ENCODE measurements around the gene PTPN4. TPM values are rescaled to one million over a fixed set of nuclear protein-coding genes. Genes with fewer than 3 reads are reported as not detected.

The PTPN4 gene
- polyA plus RNA-seq, 3 donors, result 5.5 to 6.7 (median 5.7) TPM

- Histone ChIP-seq H3K27ac (ENCODE audit: low read depth in 1 of 2, low read length in 2 of 2) (no peak overlapping the region), H4K20me1 (ENCODE audit: insufficient read depth, low read length) (no peaks in the 10 kb centered on the region), H3K4me2 (replicated peaks; ENCODE audit: extremely low read depth, low read length, poor library complexity, severe bottlenecking) (no peak overlapping the region), H3K4me3 (replicated peaks in 1 of 3; ENCODE audit: low read depth in 2 of 3, low read length in 3 of 3) (no peak overlapping the region), H3K9me3 (replicated peaks in 1 of 2; ENCODE audit: control insufficient read depth in 1 of 2, insufficient read depth in 1 of 2, low read length in 2 of 2) (no peaks in the 10 kb centered on the region), H3K4me1 (ENCODE audit: control insufficient read depth in 1 of 2, insufficient read depth in 2 of 2, low read length in 2 of 2) (peaks cover 0 to 5% of the 10 kb centered on the region in 2 donors), H3K79me2 (ENCODE audit: insufficient read depth, low read length) (no peaks in the 10 kb centered on the region), H3K27me3 (ENCODE audit: control insufficient read depth in 2 of 2, insufficient read depth in 2 of 2, low read length in 2 of 2) (no peaks in the 10 kb centered on the region), H2AFZ (ENCODE audit: insufficient read depth, low read depth, low read length, poor library complexity, severe bottlenecking) (no peak overlapping the region), H3K36me3 (replicated peaks in 1 of 2; ENCODE audit: control insufficient read depth in 1 of 2, insufficient read depth in 2 of 2, low read length in 2 of 2) (no peaks in the 10 kb centered on the region), H3K9ac (ENCODE audit: insufficient read depth, low read length, poor library complexity, severe bottlenecking) (no peak overlapping the region)
- intact Hi-C loops (cut with micrococcal nuclease), result no loop called here
- DNase-seq, result no peak
- TF ChIP-seq, protein P1, sequence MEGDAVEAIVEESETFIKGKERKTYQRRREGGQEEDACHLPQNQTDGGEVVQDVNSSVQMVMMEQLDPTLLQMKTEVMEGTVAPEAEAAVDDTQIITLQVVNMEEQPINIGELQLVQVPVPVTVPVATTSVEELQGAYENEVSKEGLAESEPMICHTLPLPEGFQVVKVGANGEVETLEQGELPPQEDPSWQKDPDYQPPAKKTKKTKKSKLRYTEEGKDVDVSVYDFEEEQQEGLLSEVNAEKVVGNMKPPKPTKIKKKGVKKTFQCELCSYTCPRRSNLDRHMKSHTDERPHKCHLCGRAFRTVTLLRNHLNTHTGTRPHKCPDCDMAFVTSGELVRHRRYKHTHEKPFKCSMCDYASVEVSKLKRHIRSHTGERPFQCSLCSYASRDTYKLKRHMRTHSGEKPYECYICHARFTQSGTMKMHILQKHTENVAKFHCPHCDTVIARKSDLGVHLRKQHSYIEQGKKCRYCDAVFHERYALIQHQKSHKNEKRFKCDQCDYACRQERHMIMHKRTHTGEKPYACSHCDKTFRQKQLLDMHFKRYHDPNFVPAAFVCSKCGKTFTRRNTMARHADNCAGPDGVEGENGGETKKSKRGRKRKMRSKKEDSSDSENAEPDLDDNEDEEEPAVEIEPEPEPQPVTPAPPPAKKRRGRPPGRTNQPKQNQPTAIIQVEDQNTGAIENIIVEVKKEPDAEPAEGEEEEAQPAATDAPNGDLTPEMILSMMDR (IDR thresholded peaks at IDR 0.05), result no peak
- peaks cover 9% of the 10 kb centered on the region for H3K4me1 Mint-ChIP-seq
- WGBS (ENCODE audit: insufficient coverage), result no CpG with 5 or more reads among the region's 1 CpG
- H3K36me3 Mint-ChIP-seq, result peaks cover 0 to 2% of the 10 kb centered on the region in 2 donors
- H3K4me3 Mint-ChIP-seq, result no peak overlapping the region
- H3K27ac Mint-ChIP-seq, result no peak overlapping the region
- H3K27me3 Mint-ChIP-seq (ENCODE audit: low read depth in 3 of 3), result peaks cover 5 to 8% (median 6%) of the 10 kb centered on the region in 3 donors
- H3K9me3 Mint-ChIP-seq, result peaks cover 0 to 5% (median 0%) of the 10 kb centered on the region in 7 donors
These were observed 32.2 kb upstream of the PTPN4 start for GRCh38 chr2:119727493-119727892.

DNA sequence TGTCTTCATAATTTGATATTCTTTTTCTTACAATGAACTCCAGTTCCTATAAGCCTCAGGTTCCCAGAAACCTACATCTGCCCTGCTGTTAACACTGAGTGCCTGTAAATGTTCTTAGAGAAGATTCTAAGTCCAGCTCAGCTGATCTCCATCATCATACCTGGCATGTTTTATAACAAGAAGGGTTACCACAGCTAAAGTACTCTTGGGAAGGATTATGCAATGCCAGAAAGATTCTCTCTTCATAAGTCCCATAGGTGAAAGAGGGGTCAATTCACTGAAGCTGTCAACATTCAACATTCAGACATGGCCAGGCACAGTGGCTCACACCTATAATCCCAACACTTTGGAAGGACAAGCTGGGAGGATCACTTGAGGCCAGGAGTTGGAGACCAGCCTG lies 31.3 kb upstream of the PTPN4 start:
- no peaks in the 10 kb centered on the region for H3K9me3 ChIP-seq (replicated peaks in 1 of 2; ENCODE audit: control insufficient read depth in 1 of 2, insufficient read depth in 1 of 2, low read length in 2 of 2)
- H3K9me3 Mint-ChIP-seq, result peaks cover 0 to 5% (median 0%) of the 10 kb centered on the region in 7 donors
- H3K27me3 ChIP-seq (ENCODE audit: control insufficient read depth in 2 of 2, insufficient read depth in 2 of 2, low read length in 2 of 2), result no peaks in the 10 kb centered on the region
- no peak overlapping the region for H3K4me2 ChIP-seq (replicated peaks; ENCODE audit: extremely low read depth, low read length, poor library complexity, severe bottlenecking)
- no peak overlapping the region for H2AFZ ChIP-seq (ENCODE audit: insufficient read depth, low read depth, low read length, poor library complexity, severe bottlenecking)
- TF ChIP-seq, protein P1 (IDR thresholded peaks at IDR 0.05), result no peak
- H3K27ac ChIP-seq (ENCODE audit: low read depth in 1 of 2, low read length in 2 of 2), result no peak overlapping the region
- no peaks in the 10 kb centered on the region for H3K36me3 ChIP-seq (replicated peaks in 1 of 2; ENCODE audit: control insufficient read depth in 1 of 2, insufficient read depth in 2 of 2, low read length in 2 of 2)
- peaks cover 5 to 8% (median 8%) of the 10 kb centered on the region in 3 donors for H3K27me3 Mint-ChIP-seq (ENCODE audit: low read depth in 3 of 3)
- no peak for DNase-seq
- no peak overlapping the region for H3K9ac ChIP-seq (ENCODE audit: insufficient read depth, low read length, poor library complexity, severe bottlenecking)
- peaks cover 0 to 5% of the 10 kb centered on the region in 2 donors for H3K4me1 ChIP-seq (ENCODE audit: control insufficient read depth in 1 of 2, insufficient read depth in 2 of 2, low read length in 2 of 2)
- H3K27ac Mint-ChIP-seq, result no peak overlapping the region
- no peak overlapping the region for H3K4me3 ChIP-seq (replicated peaks in 1 of 3; ENCODE audit: low read depth in 2 of 3, low read length in 3 of 3)
- H3K79me2 ChIP-seq (ENCODE audit: insufficient read depth, low read length), result no peaks in the 10 kb centered on the region
- H3K4me3 Mint-ChIP-seq, result no peak overlapping the region
- H4K20me1 ChIP-seq (ENCODE audit: insufficient read depth, low read length), result no peaks in the 10 kb centered on the region
- H3K4me1 Mint-ChIP-seq, result peaks cover 9% of the 10 kb centered on the region
- peaks cover 0 to 2% of the 10 kb centered on the region in 2 donors for H3K36me3 Mint-ChIP-seq
- intact Hi-C loops (cut with micrococcal nuclease), result no loop called here

All from CD14-positive monocyte (primary cell).